ENCODE results near the gene WAPL.

WAPL gene

GRCh38 chr10:86450806-86451603 is 70.6 kb downstream of the WAPL start:
- DNase-seq = no peak

GRCh38 chr10:86449926-86450558 is 71.5 kb downstream of the WAPL start:
- no peak for DNase-seq

- DNase-seq = no peak
Measured at GRCh38 chr10:86447432-86447831, 74.2 kb downstream of the WAPL start.

GRCh38 chr10:86446987-86447386 is 74.6 kb downstream of the WAPL start:
- no peak for DNase-seq

GRCh38 chr10:86446440-86446839 is 75.2 kb downstream of the WAPL start:
- no peak for DNase-seq

- DNase-seq = no peak
Measured at GRCh38 chr10:86443936-86444335, 77.7 kb downstream of the WAPL start.

GRCh38 chr10:86443069-86443468 is 78.5 kb downstream of the WAPL start:
- DNase-seq = no peak

- DNase-seq = no peak
Measured at GRCh38 chr10:86440874-86441843, 80.4 kb downstream of the WAPL start.

- DNase-seq = no peak
Measured at GRCh38 chr10:86439544-86439943, 82.0 kb downstream of the WAPL start.

GRCh38 chr10:86438091-86438749 is 83.4 kb downstream of the WAPL start:
- DNase-seq = no peak

- DNase-seq = no peak
Measured at GRCh38 chr10:86437447-86437846, 84.1 kb downstream of the WAPL start.

- DNase-seq = no peak
Measured at GRCh38 chr10:86436963-86437362, 84.6 kb downstream of the WAPL start.

- no peak for DNase-seq
Measured at GRCh38 chr10:86434656-86435055, 86.9 kb downstream of the WAPL start.

- no peak for DNase-seq
Measured at GRCh38 chr10:86423739-86424138, 97.9 kb downstream of the WAPL start.

GRCh38 chr10:86419101-86419500 is 102.5 kb downstream of the WAPL start:
- DNase-seq = no peak

GRCh38 chr10:86415583-86415982 is 106.0 kb downstream of the WAPL start:
- DNase-seq = no peak

- no peak for DNase-seq
Measured at GRCh38 chr10:86415116-86415515, 106.5 kb downstream of the WAPL start.

- no peak for DNase-seq
Measured at GRCh38 chr10:86413046-86413728, 108.4 kb downstream of the WAPL start.

- no peak for DNase-seq
Measured at GRCh38 chr10:86411852-86412560, 109.6 kb downstream of the WAPL start.

GRCh38 chr10:86411281-86411841 is 110.2 kb downstream of the WAPL start:
- DNase-seq = no peak

GRCh38 chr10:86410542-86411124 is 111.0 kb downstream of the WAPL start:
- DNase-seq = no peak
